HK-2 (cell line): Measurements from ENCODE around the gene MCEMP1.
"Not testable (repeated sequence)": the region's sequence is repeated elsewhere in the genome, so short reads cannot be mapped to it uniquely, and the experiment has no call there.

Experiments used
- DNase-seq: peaks from one replicate; pipeline ENCODE4 v3.0.0-alpha.2; 2018; ENCODE audit not compliant: unreplicated experiment

The MCEMP1 gene

DNA sequence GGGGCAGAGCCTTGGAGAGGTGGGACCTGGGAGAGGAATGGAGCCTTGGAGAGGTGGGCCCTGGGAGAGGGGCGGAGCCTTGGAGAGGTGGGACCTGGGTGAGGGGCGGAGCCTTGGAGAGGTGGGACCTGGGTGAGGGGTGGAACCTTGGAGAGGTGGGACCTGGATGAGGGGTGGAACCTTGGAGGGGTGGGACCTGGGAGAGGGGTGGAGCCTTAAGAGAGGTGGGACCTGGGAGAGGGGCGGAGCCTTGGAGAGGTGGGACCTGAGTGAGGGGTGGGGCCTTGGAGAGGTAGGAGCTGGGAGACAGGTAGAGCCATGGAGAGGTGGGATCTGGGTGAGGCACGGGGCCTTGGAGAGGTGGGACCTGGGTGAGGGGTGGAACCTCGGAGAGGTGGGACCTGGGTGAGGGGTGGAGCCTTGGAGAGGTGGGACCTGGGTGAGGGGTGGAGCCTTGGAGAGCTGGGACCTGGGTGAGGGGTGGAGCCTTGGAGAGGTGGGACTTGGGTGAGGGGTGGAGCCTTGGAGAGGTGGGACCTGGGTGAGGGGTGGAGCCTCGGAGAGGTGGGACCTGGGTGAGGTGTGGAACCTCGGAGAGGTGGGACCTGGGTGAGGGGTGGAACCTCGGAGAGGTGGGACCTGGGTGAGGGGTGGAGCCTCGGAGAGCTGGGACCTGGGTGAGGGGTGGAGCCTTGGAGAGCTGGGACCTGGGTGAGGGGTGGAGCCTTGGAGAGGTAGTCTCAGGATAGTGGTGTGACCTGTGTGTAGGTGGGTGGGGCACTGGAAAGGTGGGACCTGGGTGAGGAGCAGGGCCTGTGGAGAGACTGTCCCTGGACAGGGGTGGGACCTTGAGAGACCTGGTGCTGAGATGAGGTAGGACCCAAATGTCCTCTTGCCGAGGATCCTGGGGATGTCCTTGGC is 33.0 kb upstream of the MCEMP1 start:
- not testable (repeated sequence) for DNase-seq

DNA sequence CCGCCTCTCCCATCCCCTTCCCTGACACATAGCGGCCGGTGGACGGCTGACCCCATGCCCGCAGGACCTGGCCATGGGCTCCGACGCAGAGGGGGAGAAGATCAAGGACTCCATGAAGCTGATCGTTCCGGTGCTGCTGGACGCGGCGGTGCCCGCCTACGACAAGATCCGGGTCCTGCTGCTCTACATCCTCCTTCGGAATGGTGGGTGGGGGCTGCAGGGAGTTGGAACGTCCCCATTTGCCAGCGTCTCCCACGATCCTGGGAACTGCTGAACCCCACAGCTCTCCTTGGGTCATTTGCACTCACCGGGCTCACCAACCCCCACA is 32.4 kb upstream of the MCEMP1 start:
- no peak for DNase-seq

DNA sequence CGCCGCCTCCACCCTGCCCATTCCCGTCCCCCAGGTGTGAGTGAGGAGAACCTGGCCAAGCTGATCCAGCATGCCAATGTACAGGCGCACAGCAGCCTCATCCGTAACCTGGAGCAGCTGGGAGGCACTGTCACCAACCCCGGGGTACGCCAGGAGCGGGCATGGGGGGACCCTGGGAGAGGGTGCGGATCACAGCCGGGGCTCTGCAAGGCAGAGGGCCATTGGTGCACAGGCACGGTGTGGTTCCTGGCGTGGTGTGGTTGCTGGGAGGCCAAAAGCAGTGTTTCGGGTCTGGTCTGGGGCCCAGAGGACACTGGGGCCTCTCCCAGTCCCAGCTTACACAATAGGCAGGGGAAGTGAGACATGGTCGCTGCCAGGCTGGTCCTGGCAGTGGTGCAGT is 31.7 kb upstream of the MCEMP1 start:
- DNase-seq: no peak

DNA sequence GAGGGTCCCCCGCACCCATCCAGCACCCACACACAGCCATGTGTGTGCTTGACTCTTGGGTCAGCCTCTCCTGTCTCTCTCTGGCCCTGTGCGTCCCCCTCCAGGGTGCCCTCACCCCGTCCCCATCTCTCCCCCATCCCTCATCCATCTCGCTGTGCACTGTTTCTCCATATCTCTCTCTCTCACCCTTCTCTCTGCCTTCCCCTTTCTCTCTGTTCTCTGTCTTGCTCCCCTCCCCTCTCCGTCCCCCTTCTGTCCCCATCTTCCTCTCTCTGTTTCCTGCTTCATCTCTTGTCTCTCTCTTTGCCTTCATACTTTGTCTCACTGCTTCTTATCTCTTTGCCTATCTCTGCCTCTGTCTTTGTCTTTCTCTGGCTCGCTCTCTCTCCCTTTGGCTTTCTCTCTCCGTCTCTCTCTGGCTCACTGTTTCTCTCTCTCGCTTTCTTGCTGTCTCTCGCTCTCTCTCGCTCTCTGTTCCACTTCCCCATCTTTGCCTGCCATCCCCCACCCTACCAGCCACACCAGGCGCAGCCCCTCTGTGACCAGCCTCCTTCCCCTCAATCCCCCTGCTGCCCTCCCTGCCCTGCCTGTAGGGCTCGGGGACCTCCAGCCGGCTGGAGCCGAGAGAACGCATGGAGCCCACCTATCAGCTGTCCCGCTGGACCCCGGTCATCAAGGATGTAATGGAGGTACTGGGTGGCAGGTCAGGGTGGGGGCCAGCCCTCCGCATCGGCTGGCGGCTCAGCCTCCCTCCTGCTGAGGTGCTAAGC is 31.0 kb upstream of the MCEMP1 start:
- no peak for DNase-seq

DNA sequence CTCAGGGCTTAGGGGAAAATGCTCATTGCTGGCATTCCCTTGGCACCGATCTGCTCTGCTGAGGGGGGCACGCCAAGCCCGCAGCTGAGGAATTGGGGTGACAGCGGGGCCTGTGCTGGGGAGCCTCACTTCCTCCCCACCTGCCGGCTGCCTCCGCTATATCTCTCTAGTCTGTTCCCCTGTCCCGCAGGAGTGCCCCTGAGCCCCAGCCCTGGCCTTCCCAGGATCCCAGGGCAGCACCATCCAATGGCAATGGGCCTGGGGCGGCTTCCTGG is 30.5 kb upstream of the MCEMP1 start:
- no peak for DNase-seq

DNA sequence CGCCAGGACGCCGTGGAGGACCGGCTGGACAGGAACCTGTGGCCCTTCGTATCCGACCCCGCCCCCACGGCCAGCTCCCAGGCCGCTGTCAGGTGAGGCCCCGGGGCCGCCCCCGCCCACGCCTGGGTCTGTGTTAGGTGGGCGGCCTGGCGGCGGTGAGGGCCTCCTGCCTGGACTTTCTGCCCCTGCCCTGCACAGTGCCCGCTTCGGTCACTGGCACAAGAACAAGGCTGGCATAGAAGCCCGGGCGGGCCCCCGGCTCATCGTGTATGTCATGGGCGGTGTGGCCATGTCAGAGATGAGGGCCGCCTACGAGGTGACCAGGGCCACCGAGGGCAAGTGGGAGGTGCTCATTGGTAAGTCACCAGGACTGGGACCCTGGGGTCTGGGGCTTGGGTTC is 29.7 kb upstream of the MCEMP1 start:
- DNase-seq: no peak

DNA sequence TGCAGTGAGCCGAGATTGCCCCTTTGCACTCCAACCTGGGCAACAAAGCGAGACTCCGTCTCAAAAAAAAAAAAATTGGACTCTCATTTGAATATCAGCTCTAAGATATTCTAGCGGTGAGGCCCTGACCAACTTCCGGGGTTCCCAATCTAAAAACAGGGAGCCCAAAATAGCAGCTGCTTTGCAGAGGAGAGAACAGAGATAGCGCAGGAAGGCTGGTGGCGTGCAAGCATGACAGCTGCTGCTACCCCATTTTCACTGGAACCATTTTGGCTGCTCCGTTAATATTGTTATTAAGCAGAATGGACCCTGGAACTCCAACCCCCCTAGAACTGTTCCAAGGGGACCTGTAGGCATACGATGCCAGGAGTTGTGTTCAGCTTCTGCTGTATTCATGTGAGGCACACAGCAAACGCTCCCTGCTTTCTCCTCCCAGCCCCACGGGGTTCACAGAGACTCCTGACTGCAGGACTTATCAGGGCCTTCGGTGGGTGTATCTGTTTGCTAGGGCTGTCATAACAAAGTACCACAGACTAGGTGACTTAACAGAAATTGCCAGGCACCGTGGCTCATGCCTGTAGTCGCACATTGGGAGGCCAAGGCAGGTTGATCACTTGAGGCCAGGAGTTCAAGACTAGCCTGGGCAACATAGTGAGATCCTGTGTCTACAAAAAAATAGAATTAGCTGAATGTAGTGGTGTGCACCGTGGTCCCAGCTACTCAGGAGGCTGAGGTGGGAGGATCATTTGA is 28.4 kb upstream of the MCEMP1 start:
- DNase-seq: no peak

DNA sequence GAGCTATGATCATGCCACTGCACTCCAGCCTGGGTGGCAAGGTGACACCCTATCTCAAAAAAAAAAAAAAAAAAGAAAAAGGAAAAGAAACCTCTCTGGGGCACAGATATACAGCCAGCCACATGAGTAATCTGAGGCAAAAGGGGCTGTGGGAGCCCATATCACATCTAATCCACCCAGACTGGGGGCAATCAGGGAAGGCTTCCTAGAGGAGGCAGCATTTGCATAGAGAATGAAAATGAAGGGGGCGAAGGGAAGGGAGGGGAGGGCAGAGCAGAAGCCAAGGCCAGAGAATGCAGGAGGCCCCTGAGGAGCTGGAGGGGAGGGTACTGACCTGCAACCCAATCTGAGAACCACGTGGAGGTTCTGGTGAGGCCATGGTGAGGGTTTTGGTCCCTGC is 26.7 kb upstream of the MCEMP1 start:
- no peak for DNase-seq

DNA sequence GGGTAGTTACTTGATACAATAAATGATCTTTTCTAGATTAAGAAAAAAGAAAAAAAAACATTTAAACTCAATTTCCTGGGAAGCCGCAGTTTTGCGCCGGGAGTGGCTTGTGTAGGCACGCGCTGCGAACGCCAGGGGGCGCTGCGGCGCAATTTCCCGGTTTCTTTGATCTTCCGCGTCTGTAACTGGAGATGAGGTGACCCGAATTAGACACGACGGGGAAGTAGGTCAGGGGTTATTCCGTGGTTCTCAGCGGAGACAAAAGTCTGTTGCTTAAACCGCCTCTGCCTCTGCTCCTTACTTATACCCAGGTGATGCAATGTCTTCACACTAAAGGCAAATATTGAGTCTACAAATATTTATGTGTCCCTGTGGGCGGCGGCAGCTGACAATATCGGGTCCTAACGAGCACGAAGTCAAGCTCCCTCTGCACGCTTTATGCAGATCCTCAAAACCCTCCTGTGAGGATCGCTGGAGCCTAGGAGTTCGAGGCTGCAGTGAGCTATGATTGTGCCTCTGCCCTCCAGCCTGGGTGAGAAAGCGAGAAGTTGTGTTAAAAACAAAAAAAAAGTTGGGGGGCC is 24.7 kb upstream of the MCEMP1 start:
- peak; percentile 86 for DNase-seq

DNA sequence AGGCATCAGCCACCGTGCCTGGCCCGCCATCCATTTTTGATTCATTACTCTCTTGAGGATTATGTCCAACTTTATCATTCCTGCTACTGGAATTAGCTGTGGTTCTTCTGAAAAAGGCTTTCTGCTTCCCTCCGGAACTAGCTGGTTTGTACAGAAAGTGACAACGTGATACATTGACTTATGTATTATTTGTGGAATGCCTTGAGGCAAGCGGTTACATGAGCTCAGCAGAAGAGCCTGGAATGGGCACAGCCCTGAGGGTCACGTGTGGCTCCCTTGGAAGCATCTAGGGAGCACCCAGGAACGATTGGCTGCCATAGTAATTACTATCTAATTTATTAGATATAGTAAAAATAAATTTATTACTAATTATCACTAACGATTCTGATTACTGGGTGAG is 22.5 kb upstream of the MCEMP1 start:
- DNase-seq: no peak

DNA sequence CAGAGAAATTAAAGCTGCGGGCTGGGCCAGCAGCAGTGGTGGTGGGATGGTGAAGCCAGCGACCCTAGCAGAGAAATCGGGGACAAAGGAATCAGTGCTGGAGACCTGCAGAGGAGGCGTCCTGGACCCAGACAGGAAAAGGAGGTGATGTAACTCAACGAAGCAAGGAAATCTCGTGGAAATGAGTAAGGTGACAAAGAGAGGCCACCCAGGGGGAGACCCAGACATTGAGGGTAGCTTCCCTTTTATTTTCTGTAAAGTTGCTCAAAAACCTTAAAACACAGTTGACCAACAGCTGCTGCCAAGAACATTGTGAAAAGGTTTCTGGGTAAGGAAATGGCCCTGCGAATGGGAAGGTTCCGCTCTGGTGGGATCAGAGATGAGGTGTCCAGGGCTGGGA is 21.3 kb upstream of the MCEMP1 start:
- DNase-seq: no peak

DNA sequence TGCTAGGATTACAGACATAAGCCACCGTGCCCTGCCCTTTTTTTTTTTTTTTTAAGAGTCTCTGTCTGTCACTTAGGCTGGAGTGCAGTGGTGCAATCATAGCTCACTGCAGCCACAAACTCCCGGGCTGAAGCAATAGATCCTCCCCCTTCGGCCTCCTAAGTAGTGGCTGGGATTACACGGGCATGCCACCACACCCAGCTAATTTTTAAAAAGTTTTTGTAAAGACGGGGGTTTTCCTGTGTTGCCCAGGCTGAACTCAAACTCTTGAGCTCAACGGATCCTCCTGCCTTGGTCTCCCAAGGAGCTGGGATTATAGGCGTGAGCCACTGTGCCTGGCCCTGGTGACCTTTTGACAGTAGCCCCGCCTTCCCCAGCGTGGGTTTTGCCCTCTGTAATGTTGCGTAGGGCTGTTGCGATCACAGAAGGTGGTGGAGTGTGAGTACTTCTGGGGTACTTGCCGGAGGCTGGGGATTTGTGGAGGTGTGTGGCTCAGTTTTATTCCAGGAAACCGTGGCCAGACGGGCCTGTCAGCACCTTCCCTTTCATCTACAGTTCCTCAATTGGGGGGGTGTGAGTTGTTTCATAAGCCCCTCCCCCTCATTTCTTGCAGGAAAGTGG is 19.6 kb upstream of the MCEMP1 start:
- no peak for DNase-seq

DNA sequence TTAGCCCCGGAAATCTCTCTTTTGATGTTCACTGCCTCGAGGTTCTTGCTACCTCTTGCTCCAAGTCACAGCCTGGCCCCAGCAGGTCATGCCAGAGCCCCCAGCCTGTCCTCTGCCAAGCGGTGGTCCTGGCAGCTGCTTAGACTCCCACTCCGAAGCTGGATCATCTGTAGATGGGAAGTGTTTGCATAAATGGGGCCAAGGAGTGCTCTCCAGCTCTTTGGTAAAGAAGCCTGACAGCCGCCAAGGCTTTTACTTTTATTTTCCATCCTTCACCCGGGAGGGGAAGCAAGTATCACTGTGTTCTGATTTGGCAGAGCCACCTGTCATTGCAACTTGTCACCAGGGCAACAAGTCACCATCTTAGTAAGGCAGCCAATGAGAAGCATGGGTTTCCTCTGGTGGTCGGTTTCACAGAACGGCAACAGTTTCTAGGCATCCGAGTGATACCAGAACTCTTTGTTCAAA is 18.6 kb upstream of the MCEMP1 start:
- DNase-seq: no peak

DNA sequence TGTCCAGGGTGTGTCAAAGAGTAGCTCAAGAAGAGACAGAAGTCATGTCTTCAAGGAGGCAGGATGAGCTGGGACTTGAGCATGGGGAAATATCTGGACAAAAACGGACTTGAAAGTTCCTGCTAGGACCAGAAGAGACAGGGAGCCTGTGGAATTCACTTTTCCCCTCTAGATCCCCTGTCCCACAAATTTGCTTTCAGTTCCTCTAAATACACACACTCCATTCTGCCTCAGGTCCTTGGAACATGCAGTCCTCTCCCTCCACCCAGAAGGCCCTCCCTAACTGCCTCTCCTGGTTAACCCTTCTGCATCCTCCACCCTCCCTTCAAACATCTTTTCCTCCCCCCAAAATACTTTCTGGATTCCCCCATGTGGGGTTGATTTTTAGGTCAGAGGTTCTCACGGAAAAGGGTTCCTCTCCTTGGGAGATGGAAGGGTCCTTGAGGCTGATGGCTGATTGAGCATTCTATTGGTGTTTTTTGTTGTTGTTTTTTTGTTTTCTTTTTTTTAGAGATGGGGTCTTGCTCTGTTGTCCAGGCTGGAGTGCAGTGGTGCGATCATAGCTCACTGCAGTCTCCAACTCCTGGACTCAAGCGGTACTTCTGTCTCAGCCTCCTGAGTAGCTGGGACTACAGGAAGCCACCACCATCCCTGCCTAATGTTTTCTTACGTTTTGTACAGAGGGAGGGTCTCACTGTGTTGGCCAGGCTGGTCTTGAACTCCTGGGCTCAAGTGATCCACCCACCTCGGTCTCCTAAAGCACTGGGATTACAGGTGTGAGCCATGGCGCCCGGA is 14.9 kb upstream of the MCEMP1 start:
- DNase-seq: no peak

DNA sequence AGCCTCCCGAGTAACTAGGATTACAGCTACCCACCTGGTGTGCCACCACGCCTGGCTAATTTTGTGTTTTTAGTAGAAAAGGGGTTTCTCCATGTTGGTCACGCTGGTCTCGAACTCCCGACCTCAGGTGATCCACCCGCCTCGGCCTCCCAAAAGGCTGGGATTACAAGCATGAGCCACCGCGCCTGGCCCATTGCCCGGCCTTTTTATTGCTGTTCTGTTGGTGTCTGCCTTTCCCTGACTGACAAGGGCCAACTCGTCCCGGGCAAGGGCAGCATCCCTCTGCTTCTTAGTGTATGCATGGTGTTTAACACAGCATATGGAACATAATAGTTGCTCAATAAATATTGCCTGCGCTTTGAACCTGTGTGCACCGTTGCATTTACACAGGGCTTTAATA is 14.2 kb upstream of the MCEMP1 start:
- DNase-seq: no peak

DNA sequence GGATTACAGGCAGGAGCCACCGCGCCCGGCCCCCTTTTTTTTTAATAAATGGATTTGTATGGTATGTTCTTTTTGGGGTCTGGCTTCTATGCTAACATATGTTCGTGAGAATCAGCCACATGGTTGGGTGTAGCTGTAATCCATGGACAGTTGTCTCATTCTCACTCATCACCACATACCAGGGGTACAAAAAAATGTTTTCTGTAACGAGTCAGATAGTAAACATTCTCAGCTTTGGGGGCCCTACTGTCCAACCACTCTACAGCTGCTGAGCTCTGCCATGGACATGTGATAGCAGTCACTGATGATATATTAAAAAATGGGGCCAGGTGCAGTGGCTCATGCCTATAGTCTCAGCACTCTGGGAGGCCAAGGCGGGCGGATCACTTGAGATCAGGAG is 13.2 kb upstream of the MCEMP1 start:
- DNase-seq: no peak

DNA sequence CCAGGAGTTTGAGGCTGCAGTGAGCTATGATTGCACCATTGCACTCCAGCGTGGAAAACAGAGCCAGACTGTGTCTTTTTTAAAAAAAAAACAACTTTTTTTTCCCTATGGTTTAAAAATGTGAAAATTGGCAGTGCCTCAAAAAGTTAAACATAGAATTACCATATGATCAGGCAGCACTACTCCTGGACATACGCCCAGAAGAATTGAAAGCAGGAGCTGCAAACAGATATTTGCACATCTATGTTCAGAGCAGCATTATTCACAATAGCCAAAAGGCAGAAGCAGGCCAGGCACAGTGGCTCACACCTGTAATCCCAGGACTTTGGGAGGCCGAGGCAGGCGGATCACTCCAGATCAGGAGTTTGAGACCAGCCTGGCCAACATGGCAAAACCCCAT is 11.8 kb upstream of the MCEMP1 start:
- DNase-seq: no peak

DNA sequence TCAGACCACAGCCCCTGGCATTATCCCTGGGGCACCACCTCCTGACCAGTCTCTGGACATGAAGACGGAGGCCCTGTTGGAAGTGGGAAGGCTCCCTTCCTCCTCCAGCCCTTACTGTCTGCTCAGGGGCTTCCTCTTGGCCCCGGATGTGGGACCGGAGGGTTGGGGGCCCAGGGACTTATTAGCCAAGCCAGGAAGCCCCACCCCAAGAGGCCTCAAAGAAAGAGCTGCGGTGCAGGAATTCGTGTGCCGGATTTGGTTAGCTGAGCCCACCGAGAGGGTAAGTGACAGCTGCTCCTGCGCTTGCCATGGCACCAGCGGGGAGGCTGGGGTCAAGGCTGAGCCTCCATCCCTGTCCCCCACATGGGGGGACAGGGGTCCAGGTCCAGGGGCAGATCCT is 8.0 kb upstream of the MCEMP1 start, which contains the start of gene RETN:
Gene RETN (plus strand): TSS at position 208 of the 400 bp plus-strand sequence. CDS start 278 bp downstream, outside the sequence.
- DNase-seq: no peak

DNA sequence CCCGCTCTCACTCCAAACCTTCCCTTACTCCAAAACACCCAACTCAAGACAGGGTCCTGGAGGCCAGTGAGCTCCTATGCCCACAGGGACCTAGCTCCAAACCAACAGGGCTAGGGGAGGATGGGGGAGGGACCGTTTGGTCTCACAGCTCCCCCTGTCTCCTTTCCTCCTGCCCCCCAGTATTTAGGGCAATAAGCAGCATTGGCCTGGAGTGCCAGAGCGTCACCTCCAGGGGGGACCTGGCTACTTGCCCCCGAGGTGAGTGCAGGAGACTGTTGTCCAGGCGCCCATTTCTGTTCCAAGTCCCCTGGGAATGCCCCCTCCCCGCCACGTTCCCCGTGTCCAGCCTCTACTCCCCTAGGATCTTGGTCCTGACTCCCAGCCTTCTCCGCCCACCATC is 7.2 kb upstream of the MCEMP1 start:
- DNase-seq: no peak

DNA sequence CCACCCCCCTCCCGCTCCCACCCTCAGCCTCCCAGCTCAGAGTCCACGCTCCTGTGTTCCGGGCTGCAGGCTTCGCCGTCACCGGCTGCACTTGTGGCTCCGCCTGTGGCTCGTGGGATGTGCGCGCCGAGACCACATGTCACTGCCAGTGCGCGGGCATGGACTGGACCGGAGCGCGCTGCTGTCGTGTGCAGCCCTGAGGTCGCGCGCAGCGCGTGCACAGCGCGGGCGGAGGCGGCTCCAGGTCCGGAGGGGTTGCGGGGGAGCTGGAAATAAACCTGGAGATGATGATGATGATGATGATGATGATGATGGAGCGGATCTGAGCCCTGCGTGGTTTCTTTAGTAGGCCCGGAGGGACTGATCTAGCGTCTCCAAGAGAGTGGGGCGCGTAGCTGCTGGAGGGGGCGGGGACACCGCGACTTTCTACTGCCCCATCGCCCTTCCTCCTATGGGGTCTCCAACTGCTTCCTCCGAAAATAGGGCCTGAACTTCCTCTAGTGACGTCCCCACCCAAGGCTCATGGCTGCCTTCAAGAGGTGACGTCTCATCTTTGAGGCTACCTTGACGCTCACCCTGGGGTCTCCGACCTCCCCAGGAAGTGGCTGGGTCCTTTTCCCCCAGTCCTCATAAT is 6.6 kb upstream of the MCEMP1 start:
- DNase-seq: no peak
